SJCRH30 (cell line): ENCODE data around the gene RGL4. TPM values are rescaled to one million over a fixed set of nuclear protein-coding genes. Genes with fewer than 3 reads are reported as not detected.
A peak's percentile ranks its signal among the peaks of the same experiment; 100 is the strongest.
"Not testable (repeated sequence)": the region's sequence is repeated elsewhere in the genome, so short reads cannot be mapped to it uniquely, and the experiment has no call there.

ENCODE experiments used
- DNase-seq, 2 experiments: peaks; one replicate each; pipeline ENCODE4 v3.0.0-alpha.2; 2015 to 2020
- H3K27ac ChIP-seq: fragments of 250-450 bp; sonication (Bioruptor Pico); 2 replicates; pipeline ENCODE4 v1.5.1; 2020; ENCODE audit warnings: mild to moderate bottlenecking, moderate library complexity
- H3K27me3 ChIP-seq: fragments of 250-450 bp; sonication (Bioruptor Pico); 2 replicates; pipeline ENCODE4 v1.5.1; 2020; ENCODE audit warnings: mild to moderate bottlenecking, moderate library complexity
- H3K36me3 ChIP-seq: fragments of 250-450 bp; sonication (Bioruptor Pico); 2 replicates; pipeline ENCODE4 v1.5.1; 2020; ENCODE audit warnings: mild to moderate bottlenecking, moderate library complexity
- H3K4me1 ChIP-seq: fragments of 250-450 bp; sonication (Bioruptor Pico); 2 replicates; pipeline ENCODE4 v1.5.1; 2020; ENCODE audit warnings: mild to moderate bottlenecking, moderate library complexity
- H3K4me3 ChIP-seq: fragments of 250-450 bp; sonication (Bioruptor Pico); 2 replicates; pipeline ENCODE4 v1.5.1; 2020; ENCODE audit warnings: mild to moderate bottlenecking, moderate library complexity
- H3K9me3 ChIP-seq: fragments of 250-450 bp; sonication (Bioruptor Pico); replicated peaks from 2 replicates; pipeline ENCODE4 v1.5.1; 2020; ENCODE audit warnings: mild to moderate bottlenecking, moderate library complexity
- total RNA-seq: library from RNA; depleted of rRNA; stranded (reverse); fragments of >200 nt; shearing (Covaris generic); gene quantifications from 2 replicates; pipeline ENCODE4 v1.2.3, GENCODE V29; 2014

Gene RGL4
- total RNA-seq, 1 experiment from 2014 or later: not detected

DNA sequence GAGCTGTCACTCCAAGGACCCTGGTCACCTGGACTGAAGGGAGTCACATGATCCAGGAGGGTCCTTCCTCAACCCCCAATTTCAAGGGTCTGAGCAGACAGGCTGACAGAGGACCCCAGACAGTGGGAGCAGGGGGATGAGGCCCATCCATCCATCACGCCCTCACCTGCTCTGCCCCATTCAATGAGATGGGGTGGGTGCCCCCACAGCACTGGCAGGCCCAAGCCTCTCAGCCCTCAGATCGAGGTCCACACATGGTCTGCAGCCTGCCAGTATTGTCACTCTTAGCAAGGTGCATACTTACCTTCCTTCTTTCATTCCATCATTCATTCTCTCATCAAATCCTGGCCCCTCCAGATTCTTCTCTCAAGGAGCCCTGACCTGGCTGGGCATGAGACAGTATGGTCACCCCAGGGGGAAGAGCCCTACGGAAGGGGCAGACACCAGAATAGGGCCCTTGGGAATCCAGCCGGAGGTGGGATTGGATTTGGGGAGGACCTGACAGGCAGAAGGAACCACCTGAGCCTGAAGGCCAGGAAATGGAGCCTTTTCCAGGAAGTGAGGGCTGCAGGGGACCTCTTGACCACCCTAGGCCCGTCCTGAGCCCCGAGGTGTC, 15.8 kb upstream of the RGL4 start:
- not testable (repeated sequence) for H3K4me1 ChIP-seq, DNase-seq, H3K9me3 ChIP-seq, H3K4me3 ChIP-seq, H3K27ac ChIP-seq, H3K36me3 ChIP-seq, H3K27me3 ChIP-seq

DNA sequence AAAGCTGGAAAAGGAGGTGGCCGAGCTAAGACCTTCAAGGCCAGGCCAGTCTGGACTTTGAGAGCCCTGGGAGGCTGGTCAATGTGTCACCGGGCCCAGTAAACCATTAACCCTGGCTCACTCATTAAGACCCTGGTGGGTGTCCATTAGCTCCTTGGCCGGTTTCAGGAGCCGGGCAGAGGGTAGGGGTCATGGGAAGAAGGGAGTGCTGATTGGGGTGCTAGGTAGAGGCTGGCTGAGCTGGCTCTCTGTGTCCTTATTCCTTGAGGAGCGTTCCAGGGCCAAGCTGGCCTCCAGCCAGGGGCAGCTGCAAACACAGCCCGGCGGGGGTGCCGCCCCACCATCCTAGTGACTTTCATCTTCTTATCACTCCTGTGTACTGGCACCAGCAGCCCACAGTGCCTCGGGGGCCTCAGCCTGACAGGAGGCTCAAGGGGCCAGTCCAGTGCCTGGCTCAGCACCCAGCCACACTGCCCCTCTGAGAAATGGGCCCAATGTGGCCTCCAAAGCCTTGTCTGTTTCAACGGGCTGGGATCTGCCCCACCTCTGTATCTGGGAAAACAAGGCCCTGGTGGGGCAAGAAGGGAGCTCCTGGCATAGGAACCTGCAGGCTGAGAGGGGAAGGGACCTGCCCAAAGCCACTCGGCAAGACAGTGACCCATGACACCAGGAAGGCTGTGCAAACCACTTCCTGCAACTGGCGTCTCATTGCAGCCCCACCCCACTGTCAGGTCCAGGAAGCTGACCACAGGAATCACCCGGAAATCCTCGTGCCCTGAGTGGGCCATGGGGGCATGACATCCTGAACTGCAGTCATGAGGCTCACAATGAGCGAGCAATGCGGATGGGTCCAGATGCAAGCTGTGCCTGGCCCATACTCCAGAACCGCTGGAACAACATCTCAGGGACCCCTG, 15.1 kb upstream of the RGL4 start:
- no peaks in the 10 kb centered on the region for H3K36me3 ChIP-seq
- H3K9me3 ChIP-seq: no peaks in the 10 kb centered on the region
- H3K27ac ChIP-seq: no peak overlapping the region
- peaks cover 2% of the 10 kb centered on the region; the same call in 1 of the 2 replicates for H3K4me1 ChIP-seq
- H3K4me3 ChIP-seq: no peak overlapping the region
- peak; percentile 67 to 71 for DNase-seq
- no peaks in the 10 kb centered on the region for H3K27me3 ChIP-seq

DNA sequence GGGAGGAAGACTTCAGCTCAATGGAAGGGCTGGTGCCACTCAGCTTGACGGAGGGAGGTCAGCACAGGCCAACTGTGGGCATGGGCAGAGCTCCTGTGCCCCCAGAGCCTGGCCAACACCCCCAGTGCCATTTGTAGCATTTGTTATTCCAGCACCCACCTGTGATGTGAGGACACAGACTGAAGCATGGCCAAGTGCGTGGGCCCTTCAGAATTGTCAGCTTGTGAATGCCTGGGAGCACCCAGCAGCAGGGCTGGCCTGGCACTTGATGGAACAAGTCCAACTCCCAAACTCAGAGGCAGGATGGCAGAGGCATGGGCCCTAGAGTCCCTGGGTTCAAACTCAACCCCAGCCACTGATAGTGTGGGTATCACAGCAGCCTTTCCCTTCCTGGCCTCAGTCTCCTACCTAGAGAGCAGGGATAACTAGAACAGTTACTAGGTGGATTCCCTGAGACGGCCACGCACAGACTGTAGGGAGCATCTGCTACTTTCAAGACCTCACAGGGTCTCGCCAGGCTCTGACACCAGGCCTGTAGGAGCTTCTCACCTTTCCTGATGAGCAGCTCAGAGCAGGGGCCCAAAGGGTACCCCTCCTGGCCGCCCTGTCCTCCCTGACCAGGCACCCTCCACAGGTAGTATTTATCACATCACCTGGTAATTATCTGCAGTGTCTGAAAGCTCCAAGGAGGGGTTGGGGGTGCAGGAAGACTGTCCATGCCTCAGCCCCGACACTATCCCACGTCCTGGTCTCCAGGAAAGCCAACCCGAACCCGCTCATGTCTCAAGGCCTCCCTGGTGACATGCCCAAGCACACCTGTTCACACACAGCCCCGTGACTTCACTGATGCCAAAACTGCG, 13.7 kb upstream of the RGL4 start:
- H3K4me1 ChIP-seq, H3K9me3 ChIP-seq, H3K36me3 ChIP-seq, DNase-seq, H3K4me3 ChIP-seq, H3K27ac ChIP-seq, H3K27me3 ChIP-seq: not testable (repeated sequence)

DNA sequence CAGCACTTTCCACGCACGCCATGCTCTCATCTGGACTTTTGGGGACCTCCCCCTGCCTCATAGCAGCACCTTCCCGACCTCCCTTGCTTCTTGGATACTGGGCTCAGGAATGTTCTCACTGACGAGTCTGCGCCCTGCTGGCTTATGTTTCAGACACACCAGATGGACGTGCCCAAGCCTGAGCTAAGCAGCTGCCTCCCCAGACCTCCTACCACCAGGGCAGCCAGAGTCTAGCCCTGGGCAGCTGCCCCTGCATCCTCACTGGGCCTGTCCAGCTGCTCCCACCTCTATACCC, 13.2 kb upstream of the RGL4 start:
- peak; percentile 23 to 24 for DNase-seq
- H3K4me1 ChIP-seq: peaks cover 2% of the 10 kb centered on the region; the same call in 1 of the 2 replicates

DNA sequence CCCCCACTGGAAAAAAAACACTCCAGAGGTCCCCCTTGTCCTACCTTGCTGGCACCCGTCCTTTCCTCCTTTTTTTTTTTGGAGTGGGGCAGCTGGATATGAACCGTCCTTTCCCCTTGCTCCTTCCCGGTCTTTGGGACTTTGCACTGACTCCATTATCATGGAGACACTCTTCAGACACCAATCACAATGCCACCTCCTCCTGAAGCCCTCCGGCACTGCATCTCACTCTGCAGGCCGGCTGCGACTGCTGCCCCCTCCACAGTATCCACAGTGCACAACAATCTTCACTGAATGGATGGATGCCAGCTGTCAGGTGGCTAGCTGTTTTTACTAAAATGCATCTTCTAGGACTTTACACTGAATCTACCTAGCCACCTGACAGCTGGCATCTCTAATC, 12.7 kb upstream of the RGL4 start:
- H3K27ac ChIP-seq: no peak overlapping the region
- no peaks in the 10 kb centered on the region for H3K9me3 ChIP-seq
- DNase-seq: no peak
- 0 out of 2 replicates have a peak, but pooled peaks cover 2% of the 10 kb centered on the region for H3K4me1 ChIP-seq
- H3K27me3 ChIP-seq: no peaks in the 10 kb centered on the region
- peaks cover 3% of the 10 kb centered on the region; the same call in 1 of the 2 replicates for H3K36me3 ChIP-seq
- no peak overlapping the region for H3K4me3 ChIP-seq

More for the DNA sequence above, 13.2 kb upstream of the RGL4 start:
- Histone ChIP-seq H3K27ac (no peak overlapping the region), H3K36me3 (peaks cover 3% of the 10 kb centered on the region; the same call in 1 of the 2 replicates), H3K27me3 (no peaks in the 10 kb centered on the region), H3K9me3 (no peaks in the 10 kb centered on the region), H3K4me3 (no peak overlapping the region)

DNA sequence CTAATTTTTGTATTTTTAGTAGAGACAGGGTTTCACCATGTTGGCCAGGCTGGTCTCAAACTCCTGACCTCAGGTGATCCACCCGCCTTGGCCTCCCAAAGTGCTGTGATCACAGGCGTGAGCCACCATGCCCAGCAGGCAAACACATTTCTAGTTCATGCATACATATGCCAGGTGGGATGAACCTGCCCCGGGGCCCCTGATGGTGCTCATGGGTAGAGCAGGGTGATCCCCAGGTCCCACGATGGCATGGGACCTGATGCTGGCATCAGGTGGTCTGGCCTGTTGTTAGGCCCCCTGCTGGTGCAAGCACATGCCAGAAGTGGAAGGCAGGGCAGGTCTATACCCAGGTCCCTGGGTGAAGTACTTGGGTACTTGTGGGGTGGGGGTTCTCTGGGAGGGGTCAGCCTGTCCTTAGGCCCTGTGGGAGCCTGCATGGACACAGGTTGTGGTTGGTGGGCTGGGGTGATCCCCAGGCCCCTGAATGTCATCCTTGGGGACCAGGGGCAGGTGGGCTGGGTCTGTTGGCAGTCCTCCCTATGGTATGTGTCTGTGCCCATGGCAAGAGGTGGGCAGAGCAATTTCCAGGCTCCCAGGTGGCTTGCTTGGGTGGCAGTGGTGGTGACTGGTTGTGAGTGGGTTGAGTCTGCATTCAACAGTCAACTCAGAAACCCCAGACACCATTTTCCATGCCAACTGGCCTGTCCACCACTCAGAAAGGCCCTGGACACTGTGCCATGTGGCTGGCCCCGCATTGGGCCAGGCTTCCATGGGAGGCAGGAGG, 9.6 kb upstream of the RGL4 start:
- DNase-seq: no peak
- H3K36me3 ChIP-seq: peaks cover 3% of the 10 kb centered on the region; the same call in 1 of the 2 replicates
- H3K9me3 ChIP-seq: no peaks in the 10 kb centered on the region
- H3K27me3 ChIP-seq: no peaks in the 10 kb centered on the region
- H3K4me3 ChIP-seq: no peak overlapping the region
- peaks cover 4% of the 10 kb centered on the region; the same call in 1 of the 2 replicates for H3K4me1 ChIP-seq
- no peak overlapping the region for H3K27ac ChIP-seq

DNA sequence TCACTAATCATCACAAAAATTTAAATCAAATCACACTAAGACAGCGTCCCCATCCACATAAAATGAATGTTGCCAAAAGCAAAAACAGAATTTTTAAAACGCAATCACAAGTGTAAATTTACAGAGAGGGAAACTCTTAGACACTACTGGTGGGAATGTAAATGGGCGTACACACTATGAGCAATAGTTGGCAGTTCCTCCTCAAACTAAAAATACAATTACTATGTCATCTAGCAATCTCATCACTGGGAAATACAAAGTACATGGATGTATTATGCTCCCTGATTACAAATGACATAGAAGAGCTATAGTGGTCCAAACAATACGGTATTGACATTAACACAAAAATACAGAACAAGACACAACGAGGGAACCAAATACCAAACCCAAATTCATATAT, 8.7 kb upstream of the RGL4 start:
- H3K27me3 ChIP-seq: no peaks in the 10 kb centered on the region
- H3K27ac ChIP-seq: no peak overlapping the region
- no peak for DNase-seq
- H3K9me3 ChIP-seq: no peaks in the 10 kb centered on the region
- H3K36me3 ChIP-seq: peaks cover 3% of the 10 kb centered on the region; the same call in 1 of the 2 replicates
- no peak overlapping the region for H3K4me3 ChIP-seq
- peaks cover 4% of the 10 kb centered on the region; the same call in 1 of the 2 replicates for H3K4me1 ChIP-seq

DNA sequence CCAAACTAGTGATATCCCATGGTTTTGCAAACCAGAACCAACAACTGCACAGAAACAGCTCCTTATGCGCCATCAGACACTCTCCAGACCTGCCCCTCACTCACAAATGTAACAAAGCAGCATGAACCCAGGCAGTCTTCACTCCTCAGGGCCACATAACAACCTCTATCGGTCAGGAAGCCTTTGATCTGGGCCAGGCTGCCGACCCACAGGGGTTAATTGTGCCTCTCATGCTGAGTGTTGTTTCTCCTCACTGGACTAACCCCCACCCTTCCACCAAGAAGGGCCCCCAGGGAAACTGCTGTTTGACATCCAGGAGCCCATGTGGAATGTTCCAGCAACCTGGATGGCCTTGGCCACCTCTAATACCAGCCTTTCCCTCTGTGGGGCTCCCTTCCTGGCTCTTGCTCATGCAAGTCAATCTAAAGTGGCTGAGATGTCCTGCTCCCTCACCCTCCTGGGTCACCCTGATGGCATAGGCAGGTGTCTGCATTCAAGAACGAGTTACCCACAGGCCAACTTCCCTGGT, 7.9 kb upstream of the RGL4 start:
- no peak overlapping the region for H3K4me3 ChIP-seq

DNA sequence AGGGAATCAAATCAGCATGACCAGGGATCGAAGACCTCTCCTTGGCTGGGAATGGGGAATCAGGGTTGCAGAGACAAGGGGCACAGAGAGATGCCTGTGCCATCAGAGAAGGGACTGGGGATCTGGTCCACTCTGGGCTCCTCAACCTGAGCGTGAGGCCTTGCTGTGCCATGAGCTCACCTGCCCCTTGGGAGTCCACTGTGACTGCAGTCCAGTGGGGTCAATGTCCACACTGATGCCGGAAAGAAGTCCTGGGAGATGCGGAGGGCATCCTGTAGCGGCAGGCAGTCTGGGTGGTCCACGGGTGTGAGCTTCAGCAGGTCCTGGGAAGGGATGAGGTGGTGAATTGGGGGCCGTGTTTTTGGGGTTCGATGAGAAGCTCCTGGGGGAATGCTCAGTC, 7.3 kb upstream of the RGL4 start:
- no peak for DNase-seq

More for the DNA sequence above, 7.9 kb upstream of the RGL4 start:
- Histone ChIP-seq H3K27me3 (no peaks in the 10 kb centered on the region), H3K27ac (no peak overlapping the region), H3K36me3 (peaks cover 3% of the 10 kb centered on the region; the same call in 1 of the 2 replicates), H3K9me3 (no peaks in the 10 kb centered on the region), H3K4me1 (peaks cover 4% of the 10 kb centered on the region; the same call in 1 of the 2 replicates)
- DNase-seq: no peak

DNA sequence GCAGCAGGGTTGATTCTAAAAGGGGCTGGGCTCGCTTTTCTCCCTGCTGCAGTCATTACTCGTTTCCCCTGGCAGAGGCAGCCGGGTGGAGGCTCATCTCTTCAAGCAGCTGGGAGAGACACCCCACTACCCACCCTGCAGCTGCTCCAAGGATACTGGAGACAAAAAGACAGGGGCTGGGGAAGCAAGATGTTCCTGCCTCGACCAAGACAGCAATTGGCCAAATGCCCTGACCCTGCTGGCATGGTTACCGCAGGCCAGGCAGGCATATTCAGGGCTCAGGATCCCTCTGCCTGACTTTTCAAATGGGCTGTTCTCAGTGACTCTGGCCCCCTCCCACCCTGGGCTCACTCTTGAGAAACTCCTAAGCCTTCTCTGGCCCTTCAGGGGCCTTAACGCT, 6.8 kb upstream of the RGL4 start:
- peaks cover 3% of the 10 kb centered on the region; the same call in 1 of the 2 replicates for H3K36me3 ChIP-seq
- H3K9me3 ChIP-seq: no peaks in the 10 kb centered on the region
- H3K4me3 ChIP-seq: no peak overlapping the region
- peaks cover 4% of the 10 kb centered on the region; the same call in 1 of the 2 replicates for H3K4me1 ChIP-seq
- H3K27me3 ChIP-seq: no peaks in the 10 kb centered on the region
- H3K27ac ChIP-seq: no peak overlapping the region
- DNase-seq: no peak

More for the DNA sequence above, 7.3 kb upstream of the RGL4 start:
- no peaks in the 10 kb centered on the region for H3K27me3 ChIP-seq
- H3K4me3 ChIP-seq: no peak overlapping the region
- no peaks in the 10 kb centered on the region for H3K9me3 ChIP-seq
- H3K4me1 ChIP-seq: peaks cover 4% of the 10 kb centered on the region; the same call in 1 of the 2 replicates
- H3K27ac ChIP-seq: no peak overlapping the region
- peaks cover 3% of the 10 kb centered on the region; the same call in 1 of the 2 replicates for H3K36me3 ChIP-seq

DNA sequence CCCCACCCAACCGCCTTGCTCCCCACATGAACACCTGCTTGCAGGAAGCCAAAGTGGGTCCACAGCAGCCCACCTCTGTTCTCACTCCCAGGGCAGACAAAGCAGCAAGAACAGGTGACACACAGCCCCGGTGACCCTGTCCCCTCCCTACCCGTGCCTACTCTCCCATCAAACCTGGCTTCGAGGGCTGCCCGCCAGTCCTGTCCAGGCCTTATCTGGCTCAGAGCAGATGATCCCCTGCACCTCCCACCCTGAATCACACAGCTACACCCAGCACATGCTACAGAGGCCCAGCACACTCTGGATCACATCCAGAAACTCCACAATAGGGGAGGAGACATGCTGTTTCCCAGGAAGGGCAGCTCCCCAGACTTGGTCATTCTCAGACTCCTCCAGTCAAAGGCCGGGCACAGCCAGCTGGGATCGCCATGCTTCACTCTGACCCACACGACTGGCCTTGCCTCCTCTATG, 6.2 kb upstream of the RGL4 start:
- DNase-seq: no peak
- Histone ChIP-seq H3K4me1 (peaks cover 4% of the 10 kb centered on the region; the same call in 1 of the 2 replicates), H3K9me3 (no peaks in the 10 kb centered on the region), H3K27me3 (no peaks in the 10 kb centered on the region), H3K36me3 (peaks cover 3% of the 10 kb centered on the region; the same call in 1 of the 2 replicates), H3K4me3 (no peak overlapping the region), H3K27ac (no peak overlapping the region)

DNA sequence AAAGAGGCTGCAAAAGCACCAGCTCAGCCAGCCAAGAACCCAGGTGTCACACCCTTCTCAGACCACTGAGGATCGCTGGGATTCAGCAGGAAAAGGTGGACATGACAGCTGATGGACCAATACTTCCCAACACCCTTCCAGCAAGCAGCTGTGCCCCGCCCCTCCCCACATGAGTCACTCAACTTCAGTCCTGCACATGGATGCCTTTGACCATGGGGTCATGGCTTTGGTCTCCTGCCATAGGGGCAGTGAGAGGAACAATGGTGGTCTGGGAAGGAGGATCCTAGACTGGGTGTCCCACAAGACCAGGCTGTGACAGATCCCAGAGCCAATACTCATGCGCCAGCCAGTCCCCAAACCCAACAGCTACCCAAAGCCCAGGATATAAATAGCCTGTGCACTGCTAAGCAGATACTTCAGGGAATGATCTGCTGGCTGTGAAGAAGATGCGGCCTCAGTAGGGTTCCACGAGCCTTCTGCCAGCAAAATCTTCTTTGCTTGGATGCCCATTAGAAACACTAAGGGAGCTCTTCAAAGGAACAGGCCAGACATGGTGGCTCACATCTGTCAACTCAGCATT, 5.5 kb upstream of the RGL4 start:
- DNase-seq: peak; percentile 20 to 31
- H3K27me3 ChIP-seq: no peaks in the 10 kb centered on the region
- H3K36me3 ChIP-seq: peaks cover 3% of the 10 kb centered on the region; the same call in 1 of the 2 replicates
- no peak overlapping the region for H3K4me3 ChIP-seq
- H3K9me3 ChIP-seq: no peaks in the 10 kb centered on the region
- H3K4me1 ChIP-seq: peaks cover 4% of the 10 kb centered on the region; the same call in 1 of the 2 replicates
- no peak overlapping the region for H3K27ac ChIP-seq

DNA sequence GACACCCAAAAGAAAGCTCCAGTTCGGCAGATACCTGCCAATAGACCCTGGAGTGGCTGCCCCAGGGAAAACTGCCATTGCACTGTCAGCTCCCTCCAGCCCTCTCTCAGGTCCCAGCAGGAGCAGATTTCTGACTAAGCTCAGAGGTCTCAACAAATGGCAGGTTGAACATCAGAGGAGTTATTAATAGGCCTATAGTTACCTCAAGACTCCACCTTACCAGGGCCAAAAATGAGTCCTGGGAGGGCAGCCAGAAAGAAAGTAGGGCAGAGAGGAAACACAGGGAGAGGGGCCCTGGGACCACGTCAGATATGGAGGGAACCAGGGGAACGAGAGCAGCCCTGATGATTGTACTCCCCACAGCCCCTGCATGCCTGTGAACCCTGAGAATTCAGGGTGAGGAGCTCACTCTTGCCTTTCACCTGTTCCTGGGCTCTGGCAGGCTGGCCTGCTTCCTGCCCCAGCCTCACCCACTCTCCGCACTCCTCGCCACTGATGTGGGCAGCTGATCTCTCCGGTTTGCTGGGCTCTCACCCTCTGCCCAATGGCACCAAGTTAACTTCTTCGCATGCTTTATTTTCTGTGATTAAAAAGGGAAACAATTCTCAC, 4.3 kb upstream of the RGL4 start:
- Histone ChIP-seq H3K4me1 (peaks cover 4% of the 10 kb centered on the region; the same call in 1 of the 2 replicates), H3K9me3 (no peaks in the 10 kb centered on the region), H3K4me3 (no peak overlapping the region), H3K36me3 (peaks cover 3% of the 10 kb centered on the region; the same call in 1 of the 2 replicates), H3K27ac (no peak overlapping the region), H3K27me3 (no peaks in the 10 kb centered on the region)
- no peak for DNase-seq
